HEK293 (cell line): ENCODE data around the gene PRRG1.

ENCODE experiments used
- TF ChIP-seq, protein P1 (sequence below): fragments of 450-650 bp; formaldehyde crosslinking; IDR thresholded peaks from 2 replicates; pipeline ENCODE4 v1.5.1; 2016; ENCODE audit warnings: missing biosample characterization, missing genetic modification characterization, low read depth
- TF ChIP-seq, protein P2 (sequence below): fragments of 450-650 bp; formaldehyde crosslinking; IDR thresholded peaks from 2 replicates; pipeline ENCODE4 v1.5.1; 2017; ENCODE audit warnings: missing biosample characterization, missing genetic modification characterization

DNA sequence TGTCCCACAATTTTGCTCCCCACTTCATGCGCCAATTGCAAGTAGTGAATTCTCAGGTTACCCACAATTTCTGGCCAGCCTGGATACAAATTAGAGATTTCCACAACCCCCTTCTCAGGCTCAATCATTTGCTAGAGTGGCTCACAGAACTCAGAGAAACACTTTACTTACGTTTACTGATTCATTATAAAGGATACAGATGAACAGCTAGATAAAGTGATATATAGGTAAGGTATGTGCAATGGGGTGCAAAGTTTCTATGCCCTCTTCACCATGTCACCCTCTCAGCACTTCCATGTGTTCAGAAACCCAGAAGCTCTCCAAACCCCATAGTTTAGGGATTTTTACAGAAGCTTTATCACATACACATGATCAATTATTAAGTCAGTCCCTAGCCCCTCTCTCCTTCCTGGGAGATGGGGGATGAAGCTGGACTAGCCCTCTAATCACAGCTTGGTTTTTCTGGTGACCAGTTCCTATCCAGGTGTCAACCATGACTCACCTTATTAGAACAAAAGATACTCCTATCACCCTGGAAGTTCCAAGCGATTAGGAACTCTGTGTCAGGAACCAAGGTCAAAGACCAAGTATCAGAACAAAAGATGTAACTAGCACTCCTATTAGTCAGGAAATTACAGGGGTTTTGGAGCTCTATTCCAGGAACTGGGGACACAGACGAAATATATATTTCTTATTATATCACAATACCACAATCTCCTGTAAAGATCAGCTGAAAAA lies 33.5 kb upstream of the PRRG1 start:
- TF ChIP-seq, protein P1, sequence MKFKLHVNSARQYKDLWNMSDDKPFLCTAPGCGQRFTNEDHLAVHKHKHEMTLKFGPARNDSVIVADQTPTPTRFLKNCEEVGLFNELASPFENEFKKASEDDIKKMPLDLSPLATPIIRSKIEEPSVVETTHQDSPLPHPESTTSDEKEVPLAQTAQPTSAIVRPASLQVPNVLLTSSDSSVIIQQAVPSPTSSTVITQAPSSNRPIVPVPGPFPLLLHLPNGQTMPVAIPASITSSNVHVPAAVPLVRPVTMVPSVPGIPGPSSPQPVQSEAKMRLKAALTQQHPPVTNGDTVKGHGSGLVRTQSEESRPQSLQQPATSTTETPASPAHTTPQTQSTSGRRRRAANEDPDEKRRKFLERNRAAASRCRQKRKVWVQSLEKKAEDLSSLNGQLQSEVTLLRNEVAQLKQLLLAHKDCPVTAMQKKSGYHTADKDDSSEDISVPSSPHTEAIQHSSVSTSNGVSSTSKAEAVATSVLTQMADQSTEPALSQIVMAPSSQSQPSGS (tag by site-specific recombination) = no peak
- TF ChIP-seq, protein P2, sequence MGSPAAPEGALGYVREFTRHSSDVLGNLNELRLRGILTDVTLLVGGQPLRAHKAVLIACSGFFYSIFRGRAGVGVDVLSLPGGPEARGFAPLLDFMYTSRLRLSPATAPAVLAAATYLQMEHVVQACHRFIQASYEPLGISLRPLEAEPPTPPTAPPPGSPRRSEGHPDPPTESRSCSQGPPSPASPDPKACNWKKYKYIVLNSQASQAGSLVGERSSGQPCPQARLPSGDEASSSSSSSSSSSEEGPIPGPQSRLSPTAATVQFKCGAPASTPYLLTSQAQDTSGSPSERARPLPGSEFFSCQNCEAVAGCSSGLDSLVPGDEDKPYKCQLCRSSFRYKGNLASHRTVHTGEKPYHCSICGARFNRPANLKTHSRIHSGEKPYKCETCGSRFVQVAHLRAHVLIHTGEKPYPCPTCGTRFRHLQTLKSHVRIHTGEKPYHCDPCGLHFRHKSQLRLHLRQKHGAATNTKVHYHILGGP (tag by site-specific recombination) = no peak
